ENCODE measurements around the gene SETBP1. TPM values are rescaled to one million over a fixed set of nuclear protein-coding genes. Genes with fewer than 3 reads are reported as not detected.

Gene SETBP1
- total RNA-seq, 1 experiment from 2014 or later = 0.23 TPM

- BruUV-seq (replicated peaks) = no TSS peak
- TF ChIP-seq, protein P1, sequence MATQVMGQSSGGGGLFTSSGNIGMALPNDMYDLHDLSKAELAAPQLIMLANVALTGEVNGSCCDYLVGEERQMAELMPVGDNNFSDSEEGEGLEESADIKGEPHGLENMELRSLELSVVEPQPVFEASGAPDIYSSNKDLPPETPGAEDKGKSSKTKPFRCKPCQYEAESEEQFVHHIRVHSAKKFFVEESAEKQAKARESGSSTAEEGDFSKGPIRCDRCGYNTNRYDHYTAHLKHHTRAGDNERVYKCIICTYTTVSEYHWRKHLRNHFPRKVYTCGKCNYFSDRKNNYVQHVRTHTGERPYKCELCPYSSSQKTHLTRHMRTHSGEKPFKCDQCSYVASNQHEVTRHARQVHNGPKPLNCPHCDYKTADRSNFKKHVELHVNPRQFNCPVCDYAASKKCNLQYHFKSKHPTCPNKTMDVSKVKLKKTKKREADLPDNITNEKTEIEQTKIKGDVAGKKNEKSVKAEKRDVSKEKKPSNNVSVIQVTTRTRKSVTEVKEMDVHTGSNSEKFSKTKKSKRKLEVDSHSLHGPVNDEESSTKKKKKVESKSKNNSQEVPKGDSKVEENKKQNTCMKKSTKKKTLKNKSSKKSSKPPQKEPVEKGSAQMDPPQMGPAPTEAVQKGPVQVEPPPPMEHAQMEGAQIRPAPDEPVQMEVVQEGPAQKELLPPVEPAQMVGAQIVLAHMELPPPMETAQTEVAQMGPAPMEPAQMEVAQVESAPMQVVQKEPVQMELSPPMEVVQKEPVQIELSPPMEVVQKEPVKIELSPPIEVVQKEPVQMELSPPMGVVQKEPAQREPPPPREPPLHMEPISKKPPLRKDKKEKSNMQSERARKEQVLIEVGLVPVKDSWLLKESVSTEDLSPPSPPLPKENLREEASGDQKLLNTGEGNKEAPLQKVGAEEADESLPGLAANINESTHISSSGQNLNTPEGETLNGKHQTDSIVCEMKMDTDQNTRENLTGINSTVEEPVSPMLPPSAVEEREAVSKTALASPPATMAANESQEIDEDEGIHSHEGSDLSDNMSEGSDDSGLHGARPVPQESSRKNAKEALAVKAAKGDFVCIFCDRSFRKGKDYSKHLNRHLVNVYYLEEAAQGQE (IDR thresholded peaks at IDR 0.05; ENCODE audit: insufficient read depth in 1 of 2, low read depth in 2 of 2, low read length in 1 of 2) = no peak
- TF ChIP-seq CTCF (IDR thresholded peaks at IDR 0.05) = no peak
- no peak for TF ChIP-seq SIN3A (IDR thresholded peaks at IDR 0.05; ENCODE audit: borderline replicate concordance, insufficient read depth, low read depth, low read length)
- no peak for TF ChIP-seq POLR2AphosphoS5 (IDR thresholded peaks at IDR 0.05; ENCODE audit: low read depth, low read length)
- ChIA-PET CTCF (no interaction called here), POLR2A (no interaction called here)
- no peaks in the 10 kb centered on the region for H3K36me3 ChIP-seq (ENCODE audit: control insufficient read depth, insufficient read depth, low read length)
- in situ Hi-C loops (cut with HindIII; ENCODE audit: low pct_unique_long_range_greater_than_20kb, low sequenced_read_pairs) (no loop called here), intact Hi-C loops (cut with micrococcal nuclease; ENCODE audit: unreplicated experiment) (no loop called here)
- H3K4me1 ChIP-seq (ENCODE audit: control insufficient read depth, insufficient read depth, low read length) = no peaks in the 10 kb centered on the region
- DNase-seq (ENCODE audit: low read depth, low spot score) = no peak
- H3K4me3 ChIP-seq (ENCODE audit: low read depth in 2 of 2, low read length in 2 of 2) = no peak overlapping the region
- H3K27ac ChIP-seq (ENCODE audit: low read length) = no peak overlapping the region
- ATAC-seq = no peak
- H3K27me3 ChIP-seq (ENCODE audit: control insufficient read depth, insufficient read depth, low read length) = no peaks in the 10 kb centered on the region
- H3K9me3 ChIP-seq (ENCODE audit: control insufficient read depth, insufficient read depth, low read depth, low read length) = no peaks in the 10 kb centered on the region
Observed at GRCh38 chr18:45059695-45060094, 379.0 kb downstream of the SETBP1 start.

DNA sequence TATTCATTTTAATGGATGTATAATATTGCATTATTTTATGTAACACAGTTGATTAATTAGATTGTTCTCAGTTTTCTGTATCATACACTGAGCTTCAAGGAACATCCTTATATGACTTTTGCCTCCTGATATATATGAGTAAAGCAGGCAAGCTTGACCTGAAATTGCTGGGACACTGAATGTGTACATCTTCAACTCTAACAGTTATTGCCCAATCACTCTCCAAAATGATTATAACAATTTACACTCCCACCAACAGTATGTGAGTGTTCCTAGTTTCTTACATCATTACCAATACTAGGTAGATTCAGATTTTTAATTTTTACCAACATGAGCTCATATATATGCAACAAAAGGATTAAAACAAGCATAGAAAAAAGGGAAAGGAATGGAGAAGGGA is 379.4 kb downstream of the SETBP1 start:
- ChIA-PET CTCF (no interaction called here), POLR2A (no interaction called here)
- TF ChIP-seq POLR2AphosphoS5 (IDR thresholded peaks at IDR 0.05; ENCODE audit: low read depth, low read length) = no peak
- TF ChIP-seq TCF7L2 (IDR thresholded peaks at IDR 0.05; ENCODE audit: low read depth, low read length) = no peak
- TF ChIP-seq, protein P1 (IDR thresholded peaks at IDR 0.05; ENCODE audit: insufficient read depth in 1 of 2, low read depth in 2 of 2, low read length in 1 of 2) = no peak
- no peak for TF ChIP-seq CTCF (IDR thresholded peaks at IDR 0.05)
- no peak for TF ChIP-seq SIN3A (IDR thresholded peaks at IDR 0.05; ENCODE audit: borderline replicate concordance, insufficient read depth, low read depth, low read length)
- DNase-seq (ENCODE audit: low read depth, low spot score) (no peak), ATAC-seq (no peak)
- Histone ChIP-seq H3K9me3 (ENCODE audit: control insufficient read depth, insufficient read depth, low read depth, low read length) (no peaks in the 10 kb centered on the region), H3K27ac (ENCODE audit: low read length) (no peak overlapping the region), H3K4me3 (ENCODE audit: low read depth in 2 of 2, low read length in 2 of 2) (no peak overlapping the region), H3K4me1 (ENCODE audit: control insufficient read depth, insufficient read depth, low read length) (no peaks in the 10 kb centered on the region), H3K27me3 (ENCODE audit: control insufficient read depth, insufficient read depth, low read length) (no peaks in the 10 kb centered on the region), H3K36me3 (ENCODE audit: control insufficient read depth, insufficient read depth, low read length) (no peaks in the 10 kb centered on the region)
- in situ Hi-C loops (cut with HindIII; ENCODE audit: low pct_unique_long_range_greater_than_20kb, low sequenced_read_pairs) (no loop called here), intact Hi-C loops (cut with micrococcal nuclease; ENCODE audit: unreplicated experiment) (no loop called here)
- BruUV-seq (replicated peaks) = no TSS peak
